Esophagus squamous epithelium (tissue), 5 donors: ENCODE measurements around the gene RYR3. TPM values are rescaled to one million over a fixed set of nuclear protein-coding genes. Genes with fewer than 3 reads are reported as not detected.

Experiments
- DNase-seq: peaks from one replicate; lab custom pipeline; 2025; lab: John Stamatoyannopoulos, UW
- H3K27ac ChIP-seq, 4 donors: fragments of 200-600 bp; sonication (generic); one replicate each; pipeline ENCODE4 v1.5.1; 2016 to 2019; ENCODE audit warnings: mild to moderate bottlenecking in 1 of 4
- H3K27me3 ChIP-seq, 4 donors: fragments of 200-600 bp; sonication (generic); 1 replicate in 3 of 4; 2 replicates in 1 of 4; pipeline versions ENCODE4 v1.5.1 to v1.6.0; 2017 to 2021; ENCODE audit warnings: antibody characterized with exemption in 1 of 4
- H3K36me3 ChIP-seq, 3 donors: fragments of 200-600 bp; sonication (generic); one replicate each; pipeline ENCODE4 v1.5.1; 2016 to 2019
- H3K4me1 ChIP-seq, 3 donors: fragments of 200-600 bp; sonication (generic); one replicate each; pipeline ENCODE4 v1.5.1; 2017 to 2019
- H3K4me3 ChIP-seq, 4 donors: fragments of 200-600 bp; sonication (generic); 1 replicate in 3 of 4; 2 replicates in 1 of 4; pipeline ENCODE4 v1.5.1; 2016 to 2019; ENCODE audit warnings: mild to moderate bottlenecking in 2 of 4, moderate library complexity in 1 of 4
- H3K9me3 ChIP-seq, 3 donors: fragments of 200-600 bp; sonication (generic); one replicate each; pipeline ENCODE4 v1.5.1; 2016 to 2019
- CTCF ChIP-seq, 6 experiments: fragments of 450-650 bp in 4 of 6; fragments of 200-600 bp in 2 of 6; sonication (generic) in 2 of 6; IDR thresholded peaks; one replicate each; pipeline ENCODE4 v1.5.1; 2016 to 2019; ENCODE audit warnings: antibody characterized with exemption in 6 of 6, mild to moderate bottlenecking in 4 of 6, moderate library complexity in 4 of 6
- POLR2A ChIP-seq, 4 donors: fragments of 450-650 bp; IDR thresholded peaks; one replicate each; pipeline ENCODE4 v1.6.1; 2017; ENCODE audit warnings: antibody characterized with exemption in 4 of 4, mild to moderate bottlenecking in 4 of 4, moderate library complexity in 3 of 4
- WGBS, 2 donors: methylation state at CpG; one replicate each; pipeline ENCODE4 v1.1.5; 2018; 5-methylcytosine and 5-hydroxymethylcytosine counted together
- intact Hi-C: fragments of 100-400 bp; cut with DNase I; formaldehyde crosslinking; loops from one replicate; pipeline ENCODE4 v1.15.0; 2022
- total RNA-seq, 4 donors: library from RNA; depleted of rRNA; stranded (reverse); fragments of >200 nt; gene quantifications; one replicate each; pipeline ENCODE4 v1.1.0, GENCODE V29; 2016
- donor health status: DM: yes; HTN: yes; CAD: no.

The RYR3 gene
- total RNA-seq, 4 donors from 2014 or later: 0.15 to 4.2 (median 0.43) TPM

GRCh38 chr15:33454346-33454745 is 143.6 kb downstream of the RYR3 start:
- intact Hi-C loops: no loop called here
- no peak for TF ChIP-seq CTCF (IDR thresholded peaks at IDR 0.05)
- no peak for TF ChIP-seq POLR2A (IDR thresholded peaks at IDR 0.05)
- Histone ChIP-seq H3K36me3 (no peaks in the 10 kb centered on the region), H3K27ac (no peak overlapping the region), H3K27me3 (no peaks in the 10 kb centered on the region), H3K4me3 (no peak overlapping the region), H3K4me1 (peaks cover 3 to 65% (median 11%) of the 10 kb centered on the region in 3 donors), H3K9me3 (no peaks in the 10 kb centered on the region)
- DNase-seq: no peak
- 79 to 87% methylated on average over 7 of the region's 7 CpGs for WGBS, 2 donors

GRCh38 chr15:33454996-33455395 is 144.2 kb downstream of the RYR3 start:
- WGBS, 2 donors: 41 to 47% methylated on average over 4 of the region's 4 CpGs
- no peak overlapping the region for H3K4me3 ChIP-seq
- intact Hi-C loops: no loop called here
- peaks cover 3 to 65% (median 16%) of the 10 kb centered on the region in 3 donors for H3K4me1 ChIP-seq
- H3K9me3 ChIP-seq: no peaks in the 10 kb centered on the region
- TF ChIP-seq POLR2A (IDR thresholded peaks at IDR 0.05) (no peak), CTCF (IDR thresholded peaks at IDR 0.05) (no peak)
- no peak for DNase-seq
- H3K27ac ChIP-seq: no peak overlapping the region
- no peaks in the 10 kb centered on the region for H3K27me3 ChIP-seq
- H3K36me3 ChIP-seq: no peaks in the 10 kb centered on the region

GRCh38 chr15:33458421-33458820 is 147.7 kb downstream of the RYR3 start:
- H3K4me3 ChIP-seq: no peak overlapping the region
- no peaks in the 10 kb centered on the region for H3K27me3 ChIP-seq
- no peaks in the 10 kb centered on the region for H3K9me3 ChIP-seq
- no peak for DNase-seq
- no peaks in the 10 kb centered on the region for H3K36me3 ChIP-seq
- peak overlapping the region; percentile 60 to 85 (median 73) for H3K27ac ChIP-seq
- no peak for TF ChIP-seq CTCF (IDR thresholded peaks at IDR 0.05)
- intact Hi-C loops: no loop called here
- WGBS, 2 donors: 40 to 56% methylated on average over 2 of the region's 2 CpGs
- H3K4me1 ChIP-seq: peaks cover 0 to 51% (median 15%) of the 10 kb centered on the region in 3 donors

GRCh38 chr15:33460166-33460805 is 149.5 kb downstream of the RYR3 start:
- no peak for DNase-seq
- WGBS, 2 donors: 41 to 44% methylated on average over 6 of the region's 6 CpGs
- intact Hi-C loops: no loop called here

More at GRCh38 chr15:33460166-33460805, 149.5 kb downstream of the RYR3 start:
- Histone ChIP-seq H3K9me3 (no peaks in the 10 kb centered on the region), H3K36me3 (no peaks in the 10 kb centered on the region), H3K27ac (peak overlapping the region in 3 of 4 donors; percentile 64 to 85 (median 76)), H3K4me3 (no peak overlapping the region), H3K4me1 (peaks cover 0 to 42% (median 15%) of the 10 kb centered on the region in 3 donors), H3K27me3 (no peaks in the 10 kb centered on the region)
- no peak for TF ChIP-seq CTCF (IDR thresholded peaks at IDR 0.05)
- no peak for TF ChIP-seq POLR2A (IDR thresholded peaks at IDR 0.05)
